SU-DHL-6 (cell line): ENCODE data around the gene ZNF487.

Source experiments
- H2AFZ ChIP-seq: fragments of 200-600 bp; sonication (generic); 2 replicates; pipeline ENCODE4 v1.6.1; 2014; ENCODE audit warnings: low read depth, mild to moderate bottlenecking, moderate library complexity, mixed read lengths, antibody characterized with exemption, low read length; ENCODE audit not compliant: severe bottlenecking
- H3F3A ChIP-seq: fragments of 200-600 bp; shearing (Covaris generic); 2 replicates; pipeline ENCODE4 v1.6.0; 2016; ENCODE audit warnings: antibody characterized with exemption, mild to moderate bottlenecking; ENCODE audit not compliant: insufficient read depth
- H3K27ac ChIP-seq: fragments of 200-600 bp; sonication (generic); 2 replicates; pipeline ENCODE4 v1.5.1; 2016; ENCODE audit warnings: low read depth, mild to moderate bottlenecking, low read length, moderate library complexity, mixed read lengths
- H3K27me3 ChIP-seq: fragments of 200-600 bp; sonication (generic), shearing (Covaris generic); 2 replicates; pipeline ENCODE4 v1.6.0; 2014; ENCODE audit warnings: mild to moderate bottlenecking, low read length
- H3K36me3 ChIP-seq: fragments of 200-600 bp; sonication (generic); 2 replicates; pipeline ENCODE4 v1.6.1; 2014; ENCODE audit warnings: mild to moderate bottlenecking, low read length, mixed read lengths
- H3K4me2 ChIP-seq: fragments of 300-600, 200-600 bp; shearing (Covaris generic), sonication (generic); 2 replicates; pipeline ENCODE4 v1.6.0; 2014; ENCODE audit warnings: low read length, low read depth, mild to moderate bottlenecking; ENCODE audit not compliant: poor library complexity, severe bottlenecking
- H3K4me3 ChIP-seq: fragments of 200-600 bp; sonication (generic); 2 replicates; pipeline ENCODE4 v1.5.1; 2014; ENCODE audit warnings: antibody characterized with exemption, low read length, mild to moderate bottlenecking, mixed read lengths; ENCODE audit not compliant: insufficient read depth, poor library complexity, severe bottlenecking
- H3K79me2 ChIP-seq: fragments of 200-600 bp; sonication (generic); 2 replicates; pipeline ENCODE4 v1.6.1; 2014; ENCODE audit warnings: mild to moderate bottlenecking, low read length, moderate library complexity; ENCODE audit not compliant: insufficient read depth
- H3K9ac ChIP-seq: fragments of 200-600 bp; sonication (generic); 2 replicates; pipeline ENCODE4 v1.7.0; 2014; ENCODE audit warnings: mild to moderate bottlenecking, low read length
- H3K9me2 ChIP-seq: fragments of 200-600 bp; sonication (generic); replicated peaks from 2 replicates; pipeline ENCODE4 v1.6.1; 2014; ENCODE audit warnings: low read length; ENCODE audit not compliant: insufficient read depth
- H3K9me3 ChIP-seq: fragments of 200-600 bp; sonication (generic); 2 replicates; pipeline ENCODE4 v1.6.1; 2014; ENCODE audit warnings: low read length, mixed read lengths; ENCODE audit not compliant: insufficient read depth
- H4K20me1 ChIP-seq: fragments of 200-600 bp; sonication (generic); 2 replicates; pipeline ENCODE4 v1.6.1; 2014; ENCODE audit warnings: low read depth, mild to moderate bottlenecking, antibody characterized with exemption, low read length, moderate library complexity, mixed read lengths
- EZH2phosphoT487 ChIP-seq: fragments of 200-600 bp; sonication (generic), shearing (Covaris generic); conservative IDR thresholded peaks from 2 replicates; pipeline ENCODE4 v1.6.1; 2018; ENCODE audit warnings: mild to moderate bottlenecking, antibody characterized with exemption, low read length, moderate library complexity, mixed read lengths
- TF ChIP-seq, protein P1 (sequence below): fragments of 200-600 bp; sonication (generic); IDR thresholded peaks from one replicate; pipeline ENCODE4 v1.5.1; 2017; ENCODE audit warnings: antibody characterized with exemption, mild to moderate bottlenecking, low read length, moderate library complexity; ENCODE audit not compliant: insufficient read depth, poor library complexity, severe bottlenecking

ZNF487 gene

DNA sequence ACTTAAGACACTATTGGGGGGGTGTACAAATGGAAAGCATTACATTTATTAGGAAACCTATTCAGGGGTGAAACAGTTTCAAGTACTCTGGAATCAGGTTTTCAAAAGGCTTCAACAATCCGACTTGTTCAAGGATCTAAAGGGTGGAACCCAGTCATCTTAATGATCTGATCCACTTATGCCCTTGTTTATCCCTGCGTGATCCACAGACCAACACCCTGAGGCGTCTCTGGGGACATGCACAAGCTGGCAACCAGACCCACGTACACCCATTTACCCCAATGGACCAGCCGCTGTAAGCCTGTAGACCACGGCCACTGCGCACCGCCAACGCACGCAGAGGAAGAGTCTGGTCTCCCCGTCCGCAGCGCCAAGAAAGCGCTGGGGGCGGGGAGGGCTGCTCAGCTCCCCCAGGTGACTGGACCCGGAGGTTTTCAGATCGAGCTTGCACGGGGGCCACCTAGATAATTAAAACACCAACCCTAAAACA lies 41.3 kb upstream of the ZNF487 start:
- no peak overlapping the region for H2AFZ ChIP-seq
- peaks cover 46% of the 10 kb centered on the region for H3K36me3 ChIP-seq
- H3K27me3 ChIP-seq: no peaks in the 10 kb centered on the region
- H3K27ac ChIP-seq: peak overlapping the region; percentile 90
- peaks cover 41% of the 10 kb centered on the region for H4K20me1 ChIP-seq
- H3K4me2 ChIP-seq: peak overlapping the region; percentile 78
- peak overlapping the region; percentile 99 for H3K9ac ChIP-seq
- TF ChIP-seq, protein P1, sequence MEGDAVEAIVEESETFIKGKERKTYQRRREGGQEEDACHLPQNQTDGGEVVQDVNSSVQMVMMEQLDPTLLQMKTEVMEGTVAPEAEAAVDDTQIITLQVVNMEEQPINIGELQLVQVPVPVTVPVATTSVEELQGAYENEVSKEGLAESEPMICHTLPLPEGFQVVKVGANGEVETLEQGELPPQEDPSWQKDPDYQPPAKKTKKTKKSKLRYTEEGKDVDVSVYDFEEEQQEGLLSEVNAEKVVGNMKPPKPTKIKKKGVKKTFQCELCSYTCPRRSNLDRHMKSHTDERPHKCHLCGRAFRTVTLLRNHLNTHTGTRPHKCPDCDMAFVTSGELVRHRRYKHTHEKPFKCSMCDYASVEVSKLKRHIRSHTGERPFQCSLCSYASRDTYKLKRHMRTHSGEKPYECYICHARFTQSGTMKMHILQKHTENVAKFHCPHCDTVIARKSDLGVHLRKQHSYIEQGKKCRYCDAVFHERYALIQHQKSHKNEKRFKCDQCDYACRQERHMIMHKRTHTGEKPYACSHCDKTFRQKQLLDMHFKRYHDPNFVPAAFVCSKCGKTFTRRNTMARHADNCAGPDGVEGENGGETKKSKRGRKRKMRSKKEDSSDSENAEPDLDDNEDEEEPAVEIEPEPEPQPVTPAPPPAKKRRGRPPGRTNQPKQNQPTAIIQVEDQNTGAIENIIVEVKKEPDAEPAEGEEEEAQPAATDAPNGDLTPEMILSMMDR: no peak
- TF ChIP-seq EZH2phosphoT487: no peak
- H3K9me3 ChIP-seq: no peaks in the 10 kb centered on the region
- no peaks in the 10 kb centered on the region for H3K9me2 ChIP-seq
- peaks cover 61% of the 10 kb centered on the region for H3F3A ChIP-seq
- H3K4me3 ChIP-seq: peak overlapping the region; percentile 93
- peaks cover 97% of the 10 kb centered on the region for H3K79me2 ChIP-seq

DNA sequence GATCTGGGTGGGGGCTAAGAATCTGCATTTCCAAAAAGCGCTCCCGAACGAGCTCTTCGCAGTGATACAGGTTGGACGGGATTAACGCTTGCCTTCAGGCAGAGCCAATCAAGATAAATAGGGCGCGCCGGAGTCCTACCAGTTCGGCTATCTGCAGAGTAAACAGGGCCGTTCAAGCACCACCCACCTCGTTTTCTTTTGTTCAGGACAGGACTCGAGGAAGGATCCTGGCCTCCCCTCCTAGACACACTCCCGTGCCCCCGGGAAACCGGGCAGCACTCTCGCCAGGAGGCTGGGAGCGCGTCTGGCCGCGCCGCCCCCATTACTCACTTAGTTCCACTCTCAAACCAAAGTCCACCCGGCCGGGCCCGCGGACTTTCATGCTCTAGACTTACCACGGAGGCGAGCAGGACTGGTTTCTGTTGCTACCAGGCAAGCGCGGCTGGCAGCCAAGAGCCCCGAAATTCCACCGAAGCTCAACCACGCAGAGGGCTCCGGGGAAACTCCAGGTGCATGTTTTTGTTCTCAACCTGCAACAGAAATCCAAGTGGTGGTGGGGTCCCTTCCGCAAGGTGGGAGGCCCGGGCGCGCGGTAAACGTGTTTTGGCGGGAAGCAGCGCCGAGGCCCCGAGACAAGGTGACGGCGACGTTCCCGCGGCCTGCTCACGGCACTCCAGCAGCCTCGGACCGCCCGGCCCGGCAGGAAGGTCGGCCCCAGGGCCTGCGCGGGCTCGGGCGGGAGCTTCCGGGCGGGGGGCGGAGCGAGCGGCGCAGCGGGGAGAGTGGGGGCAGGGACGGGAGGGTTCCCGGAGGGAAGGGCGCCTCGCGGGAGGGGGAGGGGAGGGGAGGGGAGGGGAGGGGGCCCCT lies 40.6 kb upstream of the ZNF487 start:
- H3K4me3 ChIP-seq: peak overlapping the region; percentile 93
- no peak for TF ChIP-seq EZH2phosphoT487
- TF ChIP-seq, protein P1: no peak
- H2AFZ ChIP-seq: no peak overlapping the region
- peaks cover 62% of the 10 kb centered on the region for H3F3A ChIP-seq
- H3K27ac ChIP-seq: peak overlapping the region; percentile 90
- H3K9me2 ChIP-seq: no peaks in the 10 kb centered on the region
- H3K9me3 ChIP-seq: no peaks in the 10 kb centered on the region
- H3K27me3 ChIP-seq: no peaks in the 10 kb centered on the region
- H3K36me3 ChIP-seq: peaks cover 49% of the 10 kb centered on the region
- H4K20me1 ChIP-seq: peaks cover 42% of the 10 kb centered on the region
- H3K79me2 ChIP-seq: peaks cover 97% of the 10 kb centered on the region
- peak overlapping the region; percentile 78 for H3K4me2 ChIP-seq
- H3K9ac ChIP-seq: peak overlapping the region; percentile 99

DNA sequence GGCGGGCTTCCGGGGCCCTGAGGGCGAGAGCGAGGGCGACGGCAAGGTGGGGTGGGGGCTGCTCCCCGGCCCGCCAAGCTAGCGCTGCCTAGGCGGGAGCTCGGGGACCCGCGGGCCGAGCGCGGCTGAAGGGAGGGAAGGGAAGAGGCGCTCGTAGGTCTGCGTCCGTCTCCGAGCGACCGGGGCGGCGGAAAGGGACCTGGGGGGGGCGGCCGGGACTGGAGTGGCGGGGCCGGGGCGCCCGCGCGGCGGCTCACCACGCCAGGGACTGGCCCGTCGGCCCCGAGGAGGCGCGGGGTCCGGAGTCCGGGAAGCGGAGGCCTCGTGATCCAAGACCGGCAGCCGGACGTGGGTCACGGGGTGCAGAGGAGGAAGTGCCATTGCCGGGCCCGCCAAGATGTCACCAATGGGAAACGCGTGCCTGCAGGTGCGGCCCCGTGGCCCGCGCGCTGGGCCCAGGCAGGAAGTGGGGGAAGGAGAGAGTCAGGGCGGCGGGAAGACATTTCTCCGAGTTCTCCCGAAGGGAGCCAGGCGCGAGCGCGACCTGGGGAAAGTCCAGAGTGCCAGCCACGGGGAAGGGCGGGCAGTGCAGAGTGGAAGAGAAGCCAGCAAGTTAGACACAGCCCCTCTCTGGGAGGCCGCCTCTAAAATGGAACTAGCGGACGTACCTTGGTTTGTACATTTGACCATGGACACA lies 39.8 kb upstream of the ZNF487 start:
- Histone ChIP-seq H3K4me3 (peak overlapping the region; percentile 93), H3K9ac (peak overlapping the region; percentile 99), H3K9me3 (no peaks in the 10 kb centered on the region), H3K9me2 (no peaks in the 10 kb centered on the region), H3K27me3 (no peaks in the 10 kb centered on the region), H3K36me3 (peaks cover 53% of the 10 kb centered on the region), H3F3A (peaks cover 64% of the 10 kb centered on the region), H2AFZ (no peak overlapping the region), H4K20me1 (peaks cover 48% of the 10 kb centered on the region), H3K79me2 (peaks cover 98% of the 10 kb centered on the region), H3K4me2 (peak overlapping the region; percentile 78), H3K27ac (peak overlapping the region; percentile 90)
- TF ChIP-seq, protein P1: no peak
- TF ChIP-seq EZH2phosphoT487: no peak
